HG03066 (cell line): Measurements from ENCODE around the gene PRORP.
"Not testable (repeated sequence)": the region's sequence is repeated elsewhere in the genome, so short reads cannot be mapped to it uniquely, and the experiment has no call there.

Source experiments
- ATAC-seq: cut with Tn5 transposase; IDR thresholded peaks from one replicate; pipeline ENCODE4 v1.9.1; 2021; ENCODE audit warnings: low read depth; ENCODE audit not compliant: unreplicated experiment

The PRORP gene

GRCh38 chr14:35134329-35135123, 12.2 kb downstream of the PRORP start:
- ATAC-seq: no peak

GRCh38 chr14:35138585-35138984, 16.2 kb downstream of the PRORP start:
- no peak for ATAC-seq

GRCh38 chr14:35140718-35141581, 18.6 kb downstream of the PRORP start:
- ATAC-seq: no peak

- ATAC-seq: no peak
Measured at GRCh38 chr14:35144029-35144428, 21.7 kb downstream of the PRORP start.

GRCh38 chr14:35146711-35147149, 24.4 kb downstream of the PRORP start:
- no peak for ATAC-seq

- ATAC-seq: no peak
Measured at GRCh38 chr14:35147186-35147585, 24.8 kb downstream of the PRORP start.

- no peak for ATAC-seq
Measured at GRCh38 chr14:35147711-35148110, 25.4 kb downstream of the PRORP start.

GRCh38 chr14:35149239-35149638, 26.9 kb downstream of the PRORP start:
- ATAC-seq: no peak

- ATAC-seq: not testable (repeated sequence)
Measured at GRCh38 chr14:35152531-35152930, 30.2 kb downstream of the PRORP start.

GRCh38 chr14:35154016-35154415, 31.7 kb downstream of the PRORP start:
- ATAC-seq: no peak

- no peak for ATAC-seq
Measured at GRCh38 chr14:35155962-35156361, 33.6 kb downstream of the PRORP start.

- ATAC-seq: no peak
Measured at GRCh38 chr14:35158491-35158890, 36.1 kb downstream of the PRORP start.

- ATAC-seq: no peak
Measured at GRCh38 chr14:35158951-35159653, 36.8 kb downstream of the PRORP start.

GRCh38 chr14:35159742-35160409, 37.5 kb downstream of the PRORP start:
- no peak for ATAC-seq

- no peak for ATAC-seq
Measured at GRCh38 chr14:35161231-35161630, 38.9 kb downstream of the PRORP start.

- ATAC-seq: no peak
Measured at GRCh38 chr14:35163384-35163783, 41.0 kb downstream of the PRORP start.

GRCh38 chr14:35164849-35165248, 42.5 kb downstream of the PRORP start:
- no peak for ATAC-seq

GRCh38 chr14:35167496-35167895, 45.1 kb downstream of the PRORP start:
- no peak for ATAC-seq
